PC-9 (cell line): ENCODE data around the gene NPTXR. TPM values are rescaled to one million over a fixed set of nuclear protein-coding genes. Genes with fewer than 3 reads are reported as not detected.

ENCODE experiments used
- BruUV-seq: library from RNA; stranded (reverse); fragments of 400-500 nt; replicated peaks from 2 replicates; lab custom pipeline; 2021; lab: Mats Ljungman, UMichigan
- CTCF ChIA-PET: fragments of 300-600 bp; sonication (Branson Sonifier 250); formaldehyde crosslinking; loops from one replicate; lab custom pipeline; 2022; ENCODE audit warnings: antibody characterized with exemption; lab: Charles Lee
- POLR2A ChIA-PET: fragments of 300-600 bp; sonication (Branson Sonifier 250); formaldehyde crosslinking; loops from one replicate; lab custom pipeline; 2022; ENCODE audit warnings: antibody characterized with exemption; ENCODE audit not compliant: unreplicated experiment; lab: Charles Lee
- DNase-seq, 2 experiments: peaks; one replicate each; pipeline versions ENCODE4 v3.0.0 to v3.0.0-alpha.2; 2015 to 2022; ENCODE audit warnings: mixed read lengths in 1 of 2
- H2AFZ ChIP-seq: fragments of 200-600 bp; sonication (generic); 2 replicates; pipeline ENCODE4 v1.8.1; 2017; ENCODE audit warnings: antibody characterized with exemption
- H3F3A ChIP-seq: fragments of 200-600 bp; sonication (generic); 2 replicates; pipeline ENCODE4 v1.8.1; 2017; ENCODE audit warnings: antibody characterized with exemption, mild to moderate bottlenecking, low read depth; ENCODE audit not compliant: insufficient read depth
- H3K27ac ChIP-seq: fragments of 200-600 bp; sonication (generic); 2 replicates; pipeline ENCODE4 v1.6.1; 2016; ENCODE audit warnings: mixed run types
- H3K27me3 ChIP-seq: fragments of 200-600 bp; sonication (generic); 2 replicates; pipeline ENCODE4 v1.6.1; 2016; ENCODE audit warnings: low read depth, mixed run types; ENCODE audit not compliant: insufficient read depth
- H3K36me3 ChIP-seq: fragments of 200-600 bp; sonication (generic); 2 replicates; pipeline ENCODE4 v1.6.1; 2016; ENCODE audit warnings: low read depth, mixed run types
- H3K4me1 ChIP-seq: fragments of 200-600 bp; sonication (generic); replicated peaks from 2 replicates; pipeline ENCODE4 v1.6.1; 2016; ENCODE audit warnings: mixed run types; ENCODE audit not compliant: insufficient read depth
- H3K4me2 ChIP-seq: fragments of 200-600 bp; sonication (generic); 2 replicates; pipeline ENCODE4 v1.6.1; 2017; ENCODE audit warnings: mixed run types
- H3K4me3 ChIP-seq: fragments of 200-600 bp; sonication (generic); 2 replicates; pipeline ENCODE4 v1.6.1; 2016; ENCODE audit warnings: mixed run types
- H3K79me2 ChIP-seq: fragments of 200-600 bp; sonication (generic); 2 replicates; pipeline ENCODE4 v1.6.1; 2017; ENCODE audit warnings: low read depth, mixed run types
- H3K9me2 ChIP-seq: fragments of 200-600 bp; sonication (generic); 2 replicates; pipeline ENCODE4 v1.8.1; 2017; ENCODE audit warnings: mild to moderate bottlenecking; ENCODE audit not compliant: insufficient read depth
- H3K9me3 ChIP-seq: fragments of 200-600 bp; sonication (generic); 2 replicates; pipeline ENCODE4 v1.8.1; 2016; ENCODE audit warnings: low read depth; ENCODE audit not compliant: insufficient read depth
- H4K20me1 ChIP-seq: fragments of 200-600 bp; sonication (generic); 2 replicates; pipeline ENCODE4 v1.8.1; 2017; ENCODE audit not compliant: insufficient read depth
- EZH2 ChIP-seq: fragments of 200-600 bp; sonication (generic); IDR thresholded peaks from 2 replicates; pipeline ENCODE4 v1.8.0; 2017; ENCODE audit warnings: antibody characterized with exemption, low read depth
- intact Hi-C: fragments of 100-400 bp; cut with micrococcal nuclease; formaldehyde crosslinking; loops from one replicate; pipeline ENCODE4 v1.10.0; 2022; ENCODE audit not compliant: unreplicated experiment
- total RNA-seq: library from RNA; stranded (reverse); gene quantifications from 2 replicates; pipeline ENCODE4 v1.2.3, GENCODE V29; 2021
- TF ChIP-seq, protein P1 (sequence below): fragments of 200-600 bp; sonication (generic); conservative IDR thresholded peaks from 2 replicates; pipeline ENCODE4 v1.6.1; 2017; ENCODE audit warnings: mixed run types, antibody characterized with exemption, mild to moderate bottlenecking, moderate library complexity

NPTXR gene
- total RNA-seq, 1 experiment from 2014 or later: 14.7 TPM

GRCh38 chr22:38878001-38878400 is 34.2 kb upstream of the NPTXR start:
- ChIA-PET POLR2A (no interaction called here), CTCF (no interaction called here)
- no peaks in the 10 kb centered on the region for H3K27me3 ChIP-seq
- peaks cover 28% of the 10 kb centered on the region for H3F3A ChIP-seq
- H3K4me3 ChIP-seq: no peak overlapping the region
- H3K4me1 ChIP-seq: peaks cover 33% of the 10 kb centered on the region
- no peak for DNase-seq
- intact Hi-C loops: no loop called here
- no TSS peak for BruUV-seq
- H3K9me3 ChIP-seq: no peaks in the 10 kb centered on the region
- no peak overlapping the region for H2AFZ ChIP-seq
- no peak overlapping the region for H3K27ac ChIP-seq
- no peaks in the 10 kb centered on the region for H3K79me2 ChIP-seq
- H3K4me2 ChIP-seq: no peak overlapping the region
- H4K20me1 ChIP-seq: no peaks in the 10 kb centered on the region
- H3K36me3 ChIP-seq: no peaks in the 10 kb centered on the region
- TF ChIP-seq, protein P1, sequence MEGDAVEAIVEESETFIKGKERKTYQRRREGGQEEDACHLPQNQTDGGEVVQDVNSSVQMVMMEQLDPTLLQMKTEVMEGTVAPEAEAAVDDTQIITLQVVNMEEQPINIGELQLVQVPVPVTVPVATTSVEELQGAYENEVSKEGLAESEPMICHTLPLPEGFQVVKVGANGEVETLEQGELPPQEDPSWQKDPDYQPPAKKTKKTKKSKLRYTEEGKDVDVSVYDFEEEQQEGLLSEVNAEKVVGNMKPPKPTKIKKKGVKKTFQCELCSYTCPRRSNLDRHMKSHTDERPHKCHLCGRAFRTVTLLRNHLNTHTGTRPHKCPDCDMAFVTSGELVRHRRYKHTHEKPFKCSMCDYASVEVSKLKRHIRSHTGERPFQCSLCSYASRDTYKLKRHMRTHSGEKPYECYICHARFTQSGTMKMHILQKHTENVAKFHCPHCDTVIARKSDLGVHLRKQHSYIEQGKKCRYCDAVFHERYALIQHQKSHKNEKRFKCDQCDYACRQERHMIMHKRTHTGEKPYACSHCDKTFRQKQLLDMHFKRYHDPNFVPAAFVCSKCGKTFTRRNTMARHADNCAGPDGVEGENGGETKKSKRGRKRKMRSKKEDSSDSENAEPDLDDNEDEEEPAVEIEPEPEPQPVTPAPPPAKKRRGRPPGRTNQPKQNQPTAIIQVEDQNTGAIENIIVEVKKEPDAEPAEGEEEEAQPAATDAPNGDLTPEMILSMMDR: no peak
- TF ChIP-seq EZH2: no peak
- H3K9me2 ChIP-seq: no peaks in the 10 kb centered on the region

DNA sequence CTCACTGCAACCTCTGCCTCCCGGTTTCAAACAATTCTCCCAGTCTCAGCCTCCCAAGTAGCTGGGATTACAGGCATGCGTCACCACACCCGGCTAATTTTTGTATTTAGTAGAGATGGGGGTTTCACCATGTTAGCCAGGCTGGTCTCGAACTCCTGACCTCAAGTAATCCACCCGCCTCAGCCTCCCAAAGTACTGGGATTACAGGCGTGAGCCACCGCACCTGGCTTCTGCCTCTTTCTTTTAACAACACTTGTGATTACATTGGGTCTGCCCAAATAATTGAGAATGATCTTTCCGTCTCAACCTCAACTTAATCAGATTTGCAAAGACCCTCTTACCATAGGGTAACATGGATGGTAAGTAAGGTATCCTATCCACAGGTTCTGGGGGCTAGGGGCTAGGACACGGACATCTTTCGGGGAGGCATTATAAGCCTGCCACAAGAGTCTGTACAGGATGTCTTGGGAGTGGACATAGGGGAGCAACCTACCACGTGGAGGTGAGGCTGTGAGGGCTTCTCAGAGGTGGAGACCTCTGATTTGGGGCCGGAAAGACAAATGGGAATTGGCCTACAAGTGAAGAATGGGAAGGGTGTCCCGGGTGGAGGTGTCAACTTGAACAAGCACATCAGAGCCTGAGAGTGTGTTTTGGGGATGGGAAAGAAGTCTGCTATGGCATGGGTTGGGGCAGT is 30.8 kb upstream of the NPTXR start:
- Histone ChIP-seq H3K79me2 (peaks cover 17% of the 10 kb centered on the region), H3K36me3 (no peaks in the 10 kb centered on the region), H3K4me1 (peaks cover 28% of the 10 kb centered on the region), H3K27ac (peak overlapping the region; percentile 49), H2AFZ (no peak overlapping the region), H3K4me2 (peak overlapping the region; percentile 100), H3K4me3 (no peak overlapping the region), H3K27me3 (no peaks in the 10 kb centered on the region), H4K20me1 (peaks cover 4% of the 10 kb centered on the region; the same call in 1 of the 2 replicates), H3K9me2 (no peaks in the 10 kb centered on the region), H3F3A (peaks cover 28% of the 10 kb centered on the region), H3K9me3 (no peaks in the 10 kb centered on the region)
- ChIA-PET CTCF (interaction anchor here (1.0 kb wide), 2 partner anchors 13 to 53 kb away, joined by 3 to 7 read pairs; no protein-coding TSS in a partner anchor), POLR2A (interaction anchor here (0.5 kb wide), 1 partner anchor 106 kb away, joined by 3 read pairs; no protein-coding TSS in a partner anchor)
- intact Hi-C loops: loop anchor here (5.0 kb wide), 2 partner anchors 822 to 1163 kb away; no protein-coding TSS in a partner anchor
- DNase-seq: no peak
- TF ChIP-seq, protein P1: no peak
- no peak for TF ChIP-seq EZH2
- BruUV-seq: no TSS peak

GRCh38 chr22:38873469-38874411 is 29.9 kb upstream of the NPTXR start:
- peak; percentile 54 to 99 for DNase-seq

More at GRCh38 chr22:38873469-38874411, 29.9 kb upstream of the NPTXR start:
- H3K9me3 ChIP-seq: no peaks in the 10 kb centered on the region
- ChIA-PET CTCF (interaction anchor here (1.0 kb wide), 2 partner anchors 12 to 54 kb away, joined by 3 to 7 read pairs; no protein-coding TSS in a partner anchor), POLR2A (interaction anchor here (0.5 to 0.9 kb wide), 5 partner anchors 9 to 977 kb away, joined by 3 read pairs; no protein-coding TSS in a partner anchor)
- H3F3A ChIP-seq: peaks cover 35% of the 10 kb centered on the region
- peak overlapping the region; percentile 62 for H3K27ac ChIP-seq
- no peaks in the 10 kb centered on the region; the same call in 1 of the 2 replicates for H3K36me3 ChIP-seq
- H3K9me2 ChIP-seq: no peaks in the 10 kb centered on the region
- peaks cover 28% of the 10 kb centered on the region for H3K4me1 ChIP-seq
- peaks cover 6% of the 10 kb centered on the region; the same call in 1 of the 2 replicates for H4K20me1 ChIP-seq
- no peak for TF ChIP-seq EZH2
- TF ChIP-seq, protein P1: no peak
- BruUV-seq: no TSS peak
- peak overlapping the region; percentile 100 for H3K4me2 ChIP-seq
- intact Hi-C loops: loop anchor here (5.0 kb wide), 2 partner anchors 821 to 1164 kb away; no protein-coding TSS in a partner anchor
- no peak overlapping the region for H2AFZ ChIP-seq
- H3K27me3 ChIP-seq: no peaks in the 10 kb centered on the region
- peak overlapping the region; percentile 83; the same call in 1 of the 2 replicates for H3K4me3 ChIP-seq
- peaks cover 19% of the 10 kb centered on the region for H3K79me2 ChIP-seq
